OCI-LY1 (cell line): ENCODE results near the gene MACF1.

Source experiments
- H2AFZ ChIP-seq: fragments of 200-600 bp; sonication (generic), shearing (Covaris generic); 2 replicates; pipeline ENCODE4 v1.6.0; 2014; ENCODE audit warnings: antibody characterized with exemption, mild to moderate bottlenecking, low read length
- H3F3A ChIP-seq: fragments of 200-600 bp; sonication (generic), shearing (Covaris generic); 2 replicates; pipeline ENCODE4 v1.6.0; 2014; ENCODE audit warnings: mild to moderate bottlenecking, antibody characterized with exemption, low read length, moderate library complexity; ENCODE audit not compliant: insufficient read depth
- H3K27ac ChIP-seq: fragments of 200-600 bp; sonication (generic); 2 replicates; pipeline ENCODE4 v1.5.1; 2014; ENCODE audit warnings: low read length, mixed run types, mild to moderate bottlenecking, low read depth; ENCODE audit not compliant: poor library complexity, severe bottlenecking
- H3K27me3 ChIP-seq: fragments of 200-600 bp; sonication (generic); 2 replicates; pipeline ENCODE4 v1.6.0; 2014; ENCODE audit warnings: antibody characterized with exemption, mild to moderate bottlenecking, low read length, moderate library complexity; ENCODE audit not compliant: insufficient read depth
- H3K36me3 ChIP-seq: fragments of 200-600 bp; sonication (generic); 2 replicates; pipeline ENCODE4 v1.6.1; 2014; ENCODE audit warnings: mild to moderate bottlenecking, antibody characterized with exemption, low read length, moderate library complexity, mixed read lengths; ENCODE audit not compliant: insufficient read depth
- H3K4me1 ChIP-seq: fragments of 200-600 bp; sonication (generic); 2 replicates; pipeline ENCODE4 v1.5.1; 2014; ENCODE audit warnings: mild to moderate bottlenecking, low read length, moderate library complexity; ENCODE audit not compliant: insufficient read depth, severe bottlenecking
- H3K4me2 ChIP-seq: fragments of 200-600 bp; sonication (generic), shearing (Covaris generic); 2 replicates; pipeline ENCODE4 v1.6.1; 2014; ENCODE audit warnings: low read length
- H3K4me3 ChIP-seq: fragments of 200-600 bp; sonication (generic); 2 replicates; pipeline ENCODE4 v1.5.1; 2014; ENCODE audit warnings: low read length, low read depth, mild to moderate bottlenecking, mixed read lengths; ENCODE audit not compliant: poor library complexity, severe bottlenecking
- H3K79me2 ChIP-seq: fragments of 200-600 bp; shearing (Covaris generic); 2 replicates; pipeline ENCODE4 v1.6.1; 2016; ENCODE audit warnings: mixed run types, low read length, mixed read lengths; ENCODE audit not compliant: insufficient read depth
- H3K9ac ChIP-seq: fragments of 200-600 bp; sonication (generic), shearing (Covaris generic); 2 replicates; pipeline ENCODE4 v1.6.1; 2014; ENCODE audit warnings: mild to moderate bottlenecking, low read length, mixed read lengths
- H3K9me2 ChIP-seq: fragments of 200-600 bp; sonication (generic), shearing (Covaris generic); 2 replicates; pipeline ENCODE4 v1.6.1; 2014; ENCODE audit warnings: low read depth, mild to moderate bottlenecking, low read length, mixed read lengths
- H3K9me3 ChIP-seq: fragments of 200-600 bp; shearing (Covaris generic); 2 replicates; pipeline ENCODE4 v1.6.1; 2014; ENCODE audit warnings: low read length, mixed read lengths
- H4K20me1 ChIP-seq: fragments of 200-600 bp; sonication (generic), shearing (Covaris generic); 2 replicates; pipeline ENCODE4 v1.6.0; 2016; ENCODE audit warnings: mild to moderate bottlenecking, low read length; ENCODE audit not compliant: insufficient read depth
- EZH2 ChIP-seq: fragments of 200-600 bp; sonication (generic), shearing (Covaris generic); IDR thresholded peaks from 2 replicates; pipeline ENCODE4 v1.8.0; 2017; ENCODE audit warnings: borderline replicate concordance, mixed run types, mild to moderate bottlenecking, antibody characterized with exemption, low read length, moderate library complexity, mixed read lengths
- TF ChIP-seq, protein P1 (sequence below): fragments of 200-600 bp; sonication (generic), shearing (Covaris generic); IDR thresholded peaks from 2 replicates; pipeline ENCODE4 v1.5.1; 2017; ENCODE audit warnings: mild to moderate bottlenecking, antibody characterized with exemption, low read length, moderate library complexity, mixed read lengths

MACF1 gene

DNA sequence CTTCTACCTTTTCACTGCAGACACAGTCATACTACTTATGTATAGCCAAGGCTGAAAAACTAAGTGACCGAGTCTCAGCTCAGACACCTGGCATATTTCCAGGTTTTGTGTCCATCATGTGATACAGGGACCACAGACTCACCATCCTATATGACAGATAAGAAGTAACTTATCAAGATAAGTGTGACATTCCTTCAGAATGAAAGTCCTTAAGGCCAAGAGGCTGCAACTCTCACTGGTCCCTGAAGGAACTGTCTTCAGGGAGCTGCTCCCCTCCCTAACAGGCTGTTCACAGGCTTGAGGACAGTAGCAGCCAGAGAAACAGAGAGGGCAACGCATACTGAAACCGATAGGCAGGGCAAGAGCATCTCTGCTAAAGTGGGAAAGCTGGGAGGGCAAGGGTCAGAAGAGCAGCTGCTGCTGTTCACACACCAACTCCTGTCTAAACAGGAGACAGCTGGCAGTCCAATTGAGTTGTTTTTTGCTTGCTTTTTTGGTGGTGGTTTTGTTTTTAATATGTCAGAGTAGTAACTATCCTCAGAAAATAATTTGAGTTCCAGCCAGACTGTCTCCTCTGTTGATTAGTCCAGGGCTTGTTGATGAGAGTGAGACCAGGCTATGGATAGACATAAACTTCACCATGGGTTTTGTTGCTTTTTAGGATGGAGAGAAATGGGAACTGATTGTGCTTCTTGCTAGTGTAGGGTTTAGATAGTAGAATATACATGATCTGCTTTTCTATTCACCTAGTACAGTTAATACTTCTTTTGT, 67.7 kb downstream of the MACF1 start:
- no peak overlapping the region for H3K4me3 ChIP-seq
- H3K27ac ChIP-seq = no peak overlapping the region
- no peak overlapping the region for H2AFZ ChIP-seq
- TF ChIP-seq, protein P1, sequence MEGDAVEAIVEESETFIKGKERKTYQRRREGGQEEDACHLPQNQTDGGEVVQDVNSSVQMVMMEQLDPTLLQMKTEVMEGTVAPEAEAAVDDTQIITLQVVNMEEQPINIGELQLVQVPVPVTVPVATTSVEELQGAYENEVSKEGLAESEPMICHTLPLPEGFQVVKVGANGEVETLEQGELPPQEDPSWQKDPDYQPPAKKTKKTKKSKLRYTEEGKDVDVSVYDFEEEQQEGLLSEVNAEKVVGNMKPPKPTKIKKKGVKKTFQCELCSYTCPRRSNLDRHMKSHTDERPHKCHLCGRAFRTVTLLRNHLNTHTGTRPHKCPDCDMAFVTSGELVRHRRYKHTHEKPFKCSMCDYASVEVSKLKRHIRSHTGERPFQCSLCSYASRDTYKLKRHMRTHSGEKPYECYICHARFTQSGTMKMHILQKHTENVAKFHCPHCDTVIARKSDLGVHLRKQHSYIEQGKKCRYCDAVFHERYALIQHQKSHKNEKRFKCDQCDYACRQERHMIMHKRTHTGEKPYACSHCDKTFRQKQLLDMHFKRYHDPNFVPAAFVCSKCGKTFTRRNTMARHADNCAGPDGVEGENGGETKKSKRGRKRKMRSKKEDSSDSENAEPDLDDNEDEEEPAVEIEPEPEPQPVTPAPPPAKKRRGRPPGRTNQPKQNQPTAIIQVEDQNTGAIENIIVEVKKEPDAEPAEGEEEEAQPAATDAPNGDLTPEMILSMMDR = no peak
- TF ChIP-seq EZH2 = no peak
- no peaks in the 10 kb centered on the region for H4K20me1 ChIP-seq
- no peaks in the 10 kb centered on the region for H3F3A ChIP-seq
- no peaks in the 10 kb centered on the region for H3K79me2 ChIP-seq
- no peak overlapping the region for H3K4me2 ChIP-seq
- H3K36me3 ChIP-seq = peaks cover 3% of the 10 kb centered on the region; the same call in 1 of the 2 replicates
- H3K9ac ChIP-seq = no peak overlapping the region
- H3K9me2 ChIP-seq = no peaks in the 10 kb centered on the region
- no peaks in the 10 kb centered on the region for H3K9me3 ChIP-seq
- H3K4me1 ChIP-seq = peaks cover 18% of the 10 kb centered on the region
- H3K27me3 ChIP-seq = no peaks in the 10 kb centered on the region

DNA sequence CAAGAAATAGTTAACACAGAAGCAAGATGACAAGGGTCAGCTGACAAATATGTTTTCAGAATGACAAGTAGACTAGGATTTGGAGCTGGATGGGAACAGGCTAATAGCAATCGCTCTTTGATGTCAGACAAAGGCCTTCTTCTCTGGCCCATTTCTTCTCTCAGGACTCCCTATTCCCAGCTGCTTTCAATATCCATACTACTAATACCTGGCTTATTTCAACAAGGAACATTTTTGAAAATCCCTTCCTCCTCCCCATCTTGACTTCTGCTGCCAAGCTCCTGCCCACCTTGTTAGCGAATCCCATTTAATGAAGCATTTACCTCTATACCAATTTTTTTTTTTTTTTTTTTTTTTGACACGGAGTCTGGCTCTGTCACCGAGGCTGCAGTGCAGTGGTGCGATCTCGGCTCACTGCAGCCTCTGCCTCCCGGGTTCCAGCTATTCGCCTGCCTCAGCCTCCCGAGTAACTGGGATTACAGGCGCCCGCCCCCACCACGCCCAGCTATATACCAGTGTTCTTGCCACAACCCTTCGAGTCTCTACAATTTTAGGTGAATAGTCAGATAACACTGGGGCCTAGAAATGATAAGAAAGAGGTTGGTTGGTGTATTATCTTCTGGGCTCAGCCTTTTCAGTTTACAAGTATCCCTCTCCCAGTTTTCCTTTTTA, 68.4 kb downstream of the MACF1 start:
- no peaks in the 10 kb centered on the region for H3K79me2 ChIP-seq
- no peak overlapping the region for H2AFZ ChIP-seq
- no peak overlapping the region for H3K4me2 ChIP-seq
- no peaks in the 10 kb centered on the region for H3K9me3 ChIP-seq
- H3K9ac ChIP-seq = no peak overlapping the region
- TF ChIP-seq, protein P1 = no peak
- no peak for TF ChIP-seq EZH2
- H3K9me2 ChIP-seq = no peaks in the 10 kb centered on the region
- no peaks in the 10 kb centered on the region for H4K20me1 ChIP-seq
- no peak overlapping the region for H3K4me3 ChIP-seq
- no peaks in the 10 kb centered on the region for H3K27me3 ChIP-seq
- peaks cover 3% of the 10 kb centered on the region; the same call in 1 of the 2 replicates for H3K36me3 ChIP-seq
- no peaks in the 10 kb centered on the region for H3F3A ChIP-seq
- H3K4me1 ChIP-seq = peaks cover 18% of the 10 kb centered on the region
- H3K27ac ChIP-seq = no peak overlapping the region

DNA sequence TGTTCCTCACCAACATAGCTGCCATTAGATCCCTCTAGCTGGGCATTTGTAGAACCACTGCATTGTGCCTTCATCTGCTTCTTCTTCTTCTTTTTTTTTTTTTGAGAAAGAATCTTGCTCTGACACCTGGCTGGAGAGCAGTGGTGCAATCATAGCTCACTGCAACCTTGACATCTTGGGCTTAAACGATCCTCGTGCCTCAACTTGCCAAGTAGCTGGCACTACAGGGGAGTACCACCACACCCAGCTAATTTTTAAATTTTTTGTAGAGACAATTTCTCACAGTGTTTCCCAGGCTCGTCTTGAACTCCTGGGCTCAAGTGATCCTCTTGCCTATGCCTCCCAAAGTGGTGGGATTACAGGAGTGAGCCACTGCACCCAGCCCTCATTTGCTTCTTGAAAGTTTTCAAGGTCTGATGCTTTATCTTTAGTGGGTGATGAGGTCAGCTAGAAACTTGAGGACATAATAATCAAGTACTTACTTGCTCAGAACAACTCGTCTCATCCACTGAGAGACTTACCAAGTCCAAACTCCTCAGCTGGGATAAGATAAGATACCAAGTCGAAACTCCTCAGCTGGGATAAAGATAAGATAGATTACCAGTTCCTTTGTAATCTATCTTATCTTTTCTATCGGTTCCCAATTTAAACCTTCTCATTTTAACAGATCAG, 71.5 kb downstream of the MACF1 start:
- Histone ChIP-seq H2AFZ (no peak overlapping the region), H3K4me1 (no peaks in the 10 kb centered on the region), H3K79me2 (no peaks in the 10 kb centered on the region)

More for the DNA sequence above, 71.5 kb downstream of the MACF1 start:
- Histone ChIP-seq H3K27ac (no peak overlapping the region), H3K27me3 (no peaks in the 10 kb centered on the region), H3K9me3 (no peaks in the 10 kb centered on the region), H3K9ac (no peak overlapping the region), H4K20me1 (no peaks in the 10 kb centered on the region), H3K9me2 (no peaks in the 10 kb centered on the region), H3K36me3 (no peaks in the 10 kb centered on the region), H3F3A (no peaks in the 10 kb centered on the region), H3K4me3 (no peak overlapping the region), H3K4me2 (no peak overlapping the region)
- TF ChIP-seq, protein P1 = no peak
- TF ChIP-seq EZH2 = no peak
